MCF 10A (cell line): ENCODE data around the gene KCNH1. TPM values are rescaled to one million over a fixed set of nuclear protein-coding genes. Genes with fewer than 3 reads are reported as not detected.
A peak's percentile ranks its signal among the peaks of the same experiment; 100 is the strongest.

Experiments used
- BruUV-seq: library from RNA; stranded (reverse); fragments of 400-500 nt; replicated peaks from 2 replicates; lab custom pipeline; 2021; lab: Mats Ljungman, UMichigan
- CTCF ChIA-PET: fragments of 300-600 bp; sonication (Branson Sonifier 250); formaldehyde crosslinking; extraction: SDS; loops from one replicate; lab custom pipeline; 2021; ENCODE audit warnings: antibody characterized with exemption, inconsistent platforms; lab: Yijun Ruan, JAX
- POLR2A ChIA-PET: fragments of 300-600, 350-650 bp; sonication (Branson Sonifier 250); formaldehyde crosslinking; extraction: SDS; loops from one replicate; lab custom pipeline; 2020; ENCODE audit warnings: antibody characterized with exemption, inconsistent platforms; lab: Yijun Ruan, JAX
- DNase-seq: peaks from one replicate; pipeline ENCODE4 v3.0.0-alpha.2; 2018; ENCODE audit not compliant: unreplicated experiment
- H3K27ac Mint-ChIP-seq: one replicate; pipeline ENCODE4 v1.8.0; 2022; ENCODE audit warnings: mild to moderate bottlenecking, low read depth, mixed read lengths; ENCODE audit not compliant: unreplicated experiment
- H3K27me3 Mint-ChIP-seq: one replicate; pipeline ENCODE4 v1.8.0; 2022; ENCODE audit warnings: mixed read lengths; ENCODE audit not compliant: insufficient read depth, unreplicated experiment
- H3K36me3 Mint-ChIP-seq: one replicate; pipeline ENCODE4 v1.8.0; 2022; ENCODE audit warnings: mild to moderate bottlenecking, moderate library complexity, mixed read lengths; ENCODE audit not compliant: insufficient read depth, unreplicated experiment
- H3K4me1 Mint-ChIP-seq: one replicate; pipeline ENCODE4 v1.8.0; 2022; ENCODE audit warnings: mixed read lengths; ENCODE audit not compliant: insufficient read depth, unreplicated experiment
- H3K4me3 Mint-ChIP-seq: one replicate; pipeline ENCODE4 v1.8.0; 2022; ENCODE audit warnings: mild to moderate bottlenecking, moderate library complexity, mixed read lengths; ENCODE audit not compliant: unreplicated experiment
- H3K9me3 Mint-ChIP-seq: one replicate; pipeline ENCODE4 v1.8.0; 2022; ENCODE audit warnings: mixed read lengths; ENCODE audit not compliant: unreplicated experiment
- CTCF ChIP-seq: fragments of 200-600 bp; IDR thresholded peaks from one replicate; pipeline ENCODE4 v1.8.0; 2022; ENCODE audit warnings: antibody characterized with exemption, mild to moderate bottlenecking; ENCODE audit not compliant: unreplicated experiment
- intact Hi-C: fragments of 100-400 bp; cut with micrococcal nuclease; formaldehyde crosslinking; loops from 2 replicates; pipeline ENCODE4 v1.14.1; 2022
- total RNA-seq: library from RNA; stranded (reverse); gene quantifications from 2 replicates; pipeline ENCODE4 v1.2.3, GENCODE V29; 2022

KCNH1 gene
- total RNA-seq, 1 experiment from 2014 or later, result 0.19 TPM

- no TSS peak for BruUV-seq
- no peak for DNase-seq
- H3K4me3 Mint-ChIP-seq, result no peak overlapping the region
- H3K27ac Mint-ChIP-seq, result no peak overlapping the region
- no peak for TF ChIP-seq CTCF
- no peaks in the 10 kb centered on the region for H3K4me1 Mint-ChIP-seq
- H3K9me3 Mint-ChIP-seq, result no peaks in the 10 kb centered on the region
- ChIA-PET CTCF (interaction anchor here (0.6 kb wide), 1 partner anchor 47 kb away, joined by 4 read pairs; no protein-coding TSS in a partner anchor), POLR2A (interaction anchor here (0.6 to 1.4 kb wide), 2 partner anchors 16 to 180 kb away, joined by 3 read pairs; no protein-coding TSS in a partner anchor)
- no peaks in the 10 kb centered on the region for H3K36me3 Mint-ChIP-seq
- H3K27me3 Mint-ChIP-seq, result no peaks in the 10 kb centered on the region
- intact Hi-C loops, result no loop called here
Observed at GRCh38 chr1:210677533-210677932, 456.4 kb downstream of the KCNH1 start.

GRCh38 chr1:210676539-210676938 is 457.4 kb downstream of the KCNH1 start:
- intact Hi-C loops, result no loop called here
- ChIA-PET CTCF (interaction anchor here (0.9 kb wide), 1 partner anchor 15 kb away, joined by 4 read pairs; no protein-coding TSS in a partner anchor), POLR2A (interaction anchor here (0.6 kb wide), 1 partner anchor 280 kb away, joined by 4 read pairs; no protein-coding TSS in a partner anchor)
- Mint-ChIP-seq H3K9me3 (no peaks in the 10 kb centered on the region), H3K36me3 (no peaks in the 10 kb centered on the region), H3K27ac (no peak overlapping the region), H3K4me1 (no peaks in the 10 kb centered on the region), H3K27me3 (no peaks in the 10 kb centered on the region), H3K4me3 (no peak overlapping the region)
- no peak for TF ChIP-seq CTCF
- no TSS peak for BruUV-seq
- no peak for DNase-seq

DNA sequence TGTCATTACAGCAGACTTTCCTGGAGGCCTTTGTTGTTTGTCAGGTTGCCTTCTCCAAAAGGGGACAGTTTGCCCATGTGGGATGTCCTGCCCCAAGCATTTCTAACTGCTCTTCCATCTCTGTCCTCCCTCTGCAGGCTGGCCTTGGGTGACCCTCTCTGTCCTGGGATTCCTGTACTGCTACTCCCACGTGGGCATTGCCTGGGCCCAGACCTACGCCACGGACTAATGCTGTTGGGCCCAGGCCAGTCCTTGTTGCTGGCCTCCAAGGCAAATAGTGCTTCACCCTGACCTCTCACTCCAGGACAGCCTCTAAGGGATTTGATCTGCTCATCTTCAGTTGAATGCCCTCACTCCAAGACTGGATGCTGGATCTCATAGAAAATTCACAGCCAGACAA is 459.8 kb downstream of the KCNH1 start:
- no peak for DNase-seq
- no peak overlapping the region for H3K27ac Mint-ChIP-seq
- no TSS peak for BruUV-seq
- no peaks in the 10 kb centered on the region for H3K36me3 Mint-ChIP-seq
- no peaks in the 10 kb centered on the region for H3K27me3 Mint-ChIP-seq
- H3K4me1 Mint-ChIP-seq, result no peaks in the 10 kb centered on the region
- H3K4me3 Mint-ChIP-seq, result no peak overlapping the region
- intact Hi-C loops, result no loop called here
- H3K9me3 Mint-ChIP-seq, result no peaks in the 10 kb centered on the region
- ChIA-PET POLR2A (no interaction called here), CTCF (interaction anchor here (0.9 kb wide), 1 partner anchor 556 kb away, joined by 3 read pairs; no protein-coding TSS in a partner anchor)
- TF ChIP-seq CTCF, result no peak

GRCh38 chr1:210669951-210670350 is 464.0 kb downstream of the KCNH1 start:
- TF ChIP-seq CTCF, result no peak
- Mint-ChIP-seq H3K4me1 (no peaks in the 10 kb centered on the region), H3K27me3 (no peaks in the 10 kb centered on the region), H3K4me3 (no peak overlapping the region), H3K9me3 (no peaks in the 10 kb centered on the region), H3K27ac (no peak overlapping the region), H3K36me3 (no peaks in the 10 kb centered on the region)
- POLR2A ChIA-PET, result no interaction called here
- CTCF ChIA-PET, result interaction anchor here (0.7 to 1.1 kb wide), 3 partner anchors 12 to 188 kb away, joined by 3 read pairs; no protein-coding TSS in a partner anchor
- DNase-seq, result peak; percentile 35
- BruUV-seq, result no TSS peak
- intact Hi-C loops, result no loop called here
